Mesenchymal stem cell (in vitro differentiated cells and primary cell): ENCODE results near the gene NRXN3.

Experiments
- DNase-seq: peaks from one replicate; pipeline ENCODE4 v3.0.0-alpha.2; 2013
- H2AFZ ChIP-seq: one replicate; pipeline ENCODE4 v1.6.1; 2013; ENCODE audit warnings: low read depth, mild to moderate bottlenecking, control low read depth, inconsistent platforms, low read length, moderate library complexity
- H2AK5ac ChIP-seq: 2 replicates; pipeline ENCODE4 v1.6.1; 2013; ENCODE audit warnings: low read length, moderate library complexity, mild to moderate bottlenecking, inconsistent platforms; ENCODE audit not compliant: severe bottlenecking
- H2BK120ac ChIP-seq: one replicate; pipeline ENCODE4 v1.6.1; 2013; ENCODE audit warnings: low read depth, mild to moderate bottlenecking, inconsistent platforms, low read length, moderate library complexity
- H2BK12ac ChIP-seq, 2 experiments: one replicate each; pipeline ENCODE4 v1.6.1; 2013; ENCODE audit warnings: inconsistent platforms in 2 of 2, low read length in 2 of 2, mild to moderate bottlenecking in 2 of 2, moderate library complexity in 2 of 2, control low read depth in 1 of 2
- H2BK15ac ChIP-seq: one replicate; pipeline ENCODE4 v1.6.1; 2013; ENCODE audit warnings: mild to moderate bottlenecking, low read depth, inconsistent platforms; ENCODE audit not compliant: poor library complexity, severe bottlenecking
- H2BK5ac ChIP-seq: 2 replicates; pipeline ENCODE4 v1.6.1; 2013; ENCODE audit warnings: low read depth, mild to moderate bottlenecking, low read length, control low read depth, inconsistent platforms; ENCODE audit not compliant: poor library complexity, severe bottlenecking
- H3K14ac ChIP-seq, 2 experiments: one replicate each; pipeline ENCODE4 v1.6.1; 2013; ENCODE audit warnings: inconsistent platforms in 2 of 2, low read length in 2 of 2, control low read depth in 1 of 2, mild to moderate bottlenecking in 1 of 2, moderate library complexity in 1 of 2
- H3K18ac ChIP-seq, 2 experiments: one replicate each; pipeline ENCODE4 v1.6.1; 2013; ENCODE audit warnings: inconsistent platforms in 2 of 2, low read length in 2 of 2, control low read depth in 1 of 2, low read depth in 1 of 2, mild to moderate bottlenecking in 1 of 2
- H3K23ac ChIP-seq, 2 experiments: one replicate each; pipeline ENCODE4 v1.6.1; 2013; ENCODE audit warnings: inconsistent platforms in 2 of 2, low read length in 2 of 2, mild to moderate bottlenecking in 2 of 2, moderate library complexity in 2 of 2, control low read depth in 1 of 2
- H3K27ac ChIP-seq: 2 replicates; pipeline ENCODE4 v1.5.1; 2013; ENCODE audit warnings: mild to moderate bottlenecking, moderate library complexity, low read length, control low read depth, inconsistent platforms; ENCODE audit not compliant: poor library complexity, severe bottlenecking
- H3K27me3 ChIP-seq, 2 experiments: 2 replicates each; pipeline versions ENCODE4 v1.6.1 to v1.7.0; 2013; ENCODE audit warnings: low read length in 2 of 2, mild to moderate bottlenecking in 2 of 2, moderate library complexity in 2 of 2, control low read depth in 1 of 2, inconsistent platforms in 1 of 2; ENCODE audit not compliant: control insufficient read depth in 1 of 2, insufficient read depth in 1 of 2
- H3K36me3 ChIP-seq, 2 experiments: 2 replicates each; pipeline versions ENCODE4 v1.6.1 to v1.7.0; 2013; ENCODE audit warnings: low read length in 2 of 2, control low read depth in 1 of 2, inconsistent platforms in 1 of 2, low read depth in 1 of 2, mild to moderate bottlenecking in 1 of 2; ENCODE audit not compliant: insufficient read depth in 2 of 2, control insufficient read depth in 1 of 2
- H3K4ac ChIP-seq, 2 experiments: one replicate each; pipeline ENCODE4 v1.6.1; 2013; ENCODE audit warnings: inconsistent platforms in 2 of 2, low read length in 2 of 2, mild to moderate bottlenecking in 2 of 2, moderate library complexity in 2 of 2, control low read depth in 1 of 2, low read depth in 1 of 2
- H3K4me1 ChIP-seq: 2 replicates; pipeline ENCODE4 v1.6.1; 2013; ENCODE audit warnings: low read depth, low read length, control low read depth; ENCODE audit not compliant: control insufficient read depth, insufficient read depth
- H3K4me2 ChIP-seq: 2 replicates; pipeline ENCODE4 v1.6.1; 2013; ENCODE audit warnings: low read length, mild to moderate bottlenecking, inconsistent platforms; ENCODE audit not compliant: poor library complexity, severe bottlenecking
- H3K4me3 ChIP-seq, 2 experiments: 2 replicates each; pipeline versions ENCODE4 v1.5.1 to v1.7.0; 2013; ENCODE audit warnings: low read length in 2 of 2, mild to moderate bottlenecking in 2 of 2, control low read depth in 1 of 2, low read depth in 1 of 2; ENCODE audit not compliant: insufficient read depth in 1 of 2
- H3K79me1 ChIP-seq: replicated peaks from 2 replicates; pipeline ENCODE4 v1.6.1; 2013; ENCODE audit warnings: mild to moderate bottlenecking, control low read depth, low read length, inconsistent platforms; ENCODE audit not compliant: poor library complexity, severe bottlenecking
- H3K9ac ChIP-seq: 2 replicates; pipeline ENCODE4 v1.7.0; 2013; ENCODE audit warnings: mild to moderate bottlenecking, low read length, moderate library complexity
- H3K9me3 ChIP-seq: 2 replicates; pipeline ENCODE4 v1.7.0; 2013; ENCODE audit warnings: mild to moderate bottlenecking, low read length; ENCODE audit not compliant: control insufficient read depth
- H4K8ac ChIP-seq: one replicate; pipeline ENCODE4 v1.6.1; 2013; ENCODE audit warnings: inconsistent platforms, mild to moderate bottlenecking, low read length, moderate library complexity
- H4K91ac ChIP-seq: one replicate; pipeline ENCODE4 v1.6.1; 2013; ENCODE audit warnings: mild to moderate bottlenecking, low read length, inconsistent platforms
- WGBS: methylation state at CpG from one replicate; pipeline ENCODE4 v1.1.7; 2013; ENCODE audit warnings: mixed read lengths; 5-methylcytosine and 5-hydroxymethylcytosine counted together
- small RNA-seq: library from polyadenylated mRNA; stranded (forward); fragments of <200 nt; extraction: miRNeasy Mini kit (QIAGEN cat#:217004); gene quantifications from one replicate; pipeline ENCODE3, GENCODE V24; 2013; ENCODE audit warnings: low read depth

NRXN3 gene

DNA sequence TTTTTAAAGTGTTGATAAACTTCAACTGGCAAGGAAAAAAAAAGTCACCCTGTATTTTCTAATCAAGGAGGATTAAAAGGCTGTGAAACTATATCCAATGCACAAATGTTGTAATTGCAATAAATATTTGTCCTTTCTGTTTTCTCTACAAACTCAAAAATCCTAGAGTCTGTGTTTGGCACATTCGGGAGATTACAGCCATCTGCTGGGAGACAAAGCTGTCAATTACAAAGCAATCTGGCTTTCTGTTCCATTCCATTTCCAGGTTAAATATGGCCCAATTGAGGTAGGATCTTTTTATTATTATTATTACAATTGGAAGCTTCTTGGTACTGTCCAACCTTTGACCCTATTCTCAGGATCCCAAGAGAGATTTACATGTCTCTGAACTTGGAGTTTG is 1745.2 kb downstream of the NRXN3 start:
- WGBS = 89% methylated on average over 1 of the region's 1 CpG
- no peak overlapping the region for H2BK15ac ChIP-seq

DNA sequence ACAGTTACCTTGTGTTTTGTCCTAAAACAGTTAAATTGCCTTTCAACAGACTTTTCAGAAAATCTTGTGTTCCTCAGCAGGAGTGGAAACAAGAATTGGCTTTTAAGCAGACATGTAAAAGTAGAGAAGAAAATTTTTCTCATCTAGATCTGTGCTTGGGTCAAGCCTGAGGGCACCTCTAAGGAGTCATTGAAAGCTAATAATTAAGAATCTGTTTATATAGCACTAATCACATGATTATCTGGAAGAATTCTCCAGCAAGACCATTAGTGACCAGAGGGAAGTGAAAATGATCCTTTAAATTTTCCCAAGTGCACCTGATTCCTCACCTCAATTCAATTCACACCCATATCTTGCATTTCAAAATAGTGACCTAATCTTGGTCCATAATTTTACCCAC is 1746.1 kb downstream of the NRXN3 start:
- no peak overlapping the region for H4K91ac ChIP-seq
- H3K4me1 ChIP-seq = no peaks in the 10 kb centered on the region
- H3K14ac ChIP-seq = no peak overlapping the region

More for the DNA sequence above, 1745.2 kb downstream of the NRXN3 start:
- Histone ChIP-seq H3K9ac (no peak overlapping the region), H4K91ac (no peak overlapping the region), H2BK12ac (no peak overlapping the region), H3K4me1 (no peaks in the 10 kb centered on the region), H3K18ac (no peak overlapping the region), H3K9me3 (peaks cover 7% of the 10 kb centered on the region), H2AFZ (no peak overlapping the region), H3K14ac (no peak overlapping the region), H3K4ac (no peak overlapping the region), H2BK120ac (no peak overlapping the region), H2AK5ac (no peak overlapping the region), H3K27me3 (no peaks in the 10 kb centered on the region), H3K36me3 (no peaks in the 10 kb centered on the region), H3K79me1 (no peaks in the 10 kb centered on the region), H3K4me2 (no peak overlapping the region), H3K27ac (no peak overlapping the region), H2BK5ac (no peak overlapping the region), H4K8ac (no peak overlapping the region), H3K23ac (no peak overlapping the region), H3K4me3 (no peak overlapping the region)
- no peak for DNase-seq

DNA sequence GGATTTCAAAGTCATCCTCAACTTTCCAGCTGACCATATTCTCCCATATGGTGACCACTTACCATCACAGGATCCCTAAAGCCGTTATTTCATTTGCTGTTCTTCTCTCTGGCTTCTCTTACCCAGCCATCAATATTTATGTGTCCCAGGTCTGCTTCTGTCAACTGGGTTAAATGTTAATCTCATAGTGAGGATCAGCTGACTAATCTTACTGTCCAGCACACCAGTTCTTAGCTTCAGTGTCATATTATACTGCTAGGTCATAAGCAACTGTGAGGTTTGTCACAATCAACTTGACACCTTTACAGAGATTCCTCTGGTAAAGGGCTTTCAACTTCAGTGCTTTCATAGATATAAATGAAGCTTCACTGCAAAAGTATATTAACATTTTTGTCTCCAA is 1746.7 kb downstream of the NRXN3 start:
- Histone ChIP-seq H3K4me1 (no peaks in the 10 kb centered on the region), H3K79me1 (no peaks in the 10 kb centered on the region), H3K18ac (no peak overlapping the region), H3K27ac (no peak overlapping the region), H2BK5ac (no peak overlapping the region), H3K4me2 (no peak overlapping the region), H3K36me3 (no peaks in the 10 kb centered on the region), H3K23ac (no peak overlapping the region), H2AFZ (no peak overlapping the region), H3K14ac (no peak overlapping the region), H3K9me3 (peaks cover 7% of the 10 kb centered on the region), H3K9ac (no peak overlapping the region), H3K4ac (no peak overlapping the region), H2BK12ac (no peak overlapping the region), H2BK120ac (no peak overlapping the region), H2BK15ac (no peak overlapping the region), H2AK5ac (no peak overlapping the region), H4K8ac (no peak overlapping the region), H4K91ac (no peak overlapping the region), H3K4me3 (no peak overlapping the region), H3K27me3 (no peaks in the 10 kb centered on the region)
- DNase-seq = no peak
- 40% methylated on average over 1 of the region's 1 CpG for WGBS

More for the DNA sequence above, 1746.1 kb downstream of the NRXN3 start:
- Histone ChIP-seq H3K9me3 (peaks cover 7% of the 10 kb centered on the region), H3K4me2 (no peak overlapping the region), H3K27me3 (no peaks in the 10 kb centered on the region), H3K36me3 (no peaks in the 10 kb centered on the region), H2AK5ac (no peak overlapping the region), H3K27ac (no peak overlapping the region), H3K4me3 (no peak overlapping the region), H2BK15ac (no peak overlapping the region), H3K9ac (no peak overlapping the region), H3K4ac (no peak overlapping the region), H2BK5ac (no peak overlapping the region), H2AFZ (no peak overlapping the region), H2BK12ac (no peak overlapping the region), H3K18ac (no peak overlapping the region), H3K79me1 (no peaks in the 10 kb centered on the region), H3K23ac (no peak overlapping the region), H4K8ac (no peak overlapping the region), H2BK120ac (no peak overlapping the region)
- no peak for DNase-seq

Small RNA genes within 50 kb of the gene (small RNA-seq; reads per million reads assigned to genes)
- gene RNA5SP388 = 0.86 reads per million
